PC-3 (cell line): ENCODE measurements around the gene GREB1L. TPM values are rescaled to one million over a fixed set of nuclear protein-coding genes. Genes with fewer than 3 reads are reported as not detected.

Source experiments
- ATAC-seq: fragments of 200-7000 bp; cut with Tn5 transposase; 2 replicates; pipeline ENCODE4 v1.9.1; 2020; ENCODE audit warnings: mild to moderate bottlenecking, moderate library complexity
- BruUV-seq: library from RNA; stranded (reverse); fragments of 400-500 nt; replicated peaks from 2 replicates; lab custom pipeline; 2021; lab: Mats Ljungman, UMichigan
- CTCF ChIA-PET: fragments of 300-600 bp; sonication (Branson Sonifier 250); formaldehyde crosslinking; loops from one replicate; lab custom pipeline; 2022; ENCODE audit warnings: antibody characterized with exemption; lab: Charles Lee
- POLR2A ChIA-PET: fragments of 300-600 bp; sonication (Branson Sonifier 250); formaldehyde crosslinking; loops from one replicate; lab custom pipeline; 2022; ENCODE audit warnings: antibody characterized with exemption; ENCODE audit not compliant: unreplicated experiment; lab: Charles Lee
- DNase-seq: peaks from one replicate; pipeline ENCODE4 v3.0.0-alpha.2; 2015
- H2AFZ ChIP-seq: fragments of 300-600 bp; sonication (generic); 2 replicates; pipeline ENCODE4 v1.6.0; 2016; ENCODE audit warnings: antibody characterized with exemption, low read length
- H3F3A ChIP-seq: fragments of 300-600 bp; sonication (generic); one replicate; pipeline ENCODE4 v1.6.0; 2017; ENCODE audit warnings: antibody characterized with exemption, low read length, control low read depth, mild to moderate bottlenecking; ENCODE audit not compliant: unreplicated experiment
- H3K27ac ChIP-seq: fragments of 300-600 bp; sonication (generic); 2 replicates; pipeline ENCODE4 v1.5.1; 2016; ENCODE audit warnings: mild to moderate bottlenecking, low read length
- H3K27me3 ChIP-seq: fragments of 300-600 bp; sonication (generic); 2 replicates; pipeline ENCODE4 v1.6.1; 2016; ENCODE audit warnings: low read length, mixed read lengths
- H3K36me3 ChIP-seq: fragments of 300-600 bp; sonication (generic); 2 replicates; pipeline ENCODE4 v1.6.1; 2016; ENCODE audit warnings: low read depth, mixed run types, low read length, mixed read lengths
- H3K4me1 ChIP-seq: fragments of 300-600 bp; sonication (generic); 2 replicates; pipeline ENCODE4 v1.5.1; 2016; ENCODE audit warnings: low read length; ENCODE audit not compliant: insufficient read depth
- H3K4me2 ChIP-seq: fragments of 300-600 bp; sonication (generic); 2 replicates; pipeline ENCODE4 v1.6.0; 2016; ENCODE audit warnings: low read length
- H3K4me3 ChIP-seq: fragments of 300-600 bp; sonication (generic); 2 replicates; pipeline ENCODE4 v1.5.1; 2016; ENCODE audit warnings: mild to moderate bottlenecking, low read length, mixed read lengths
- H3K79me2 ChIP-seq: fragments of 300-600 bp; sonication (generic); 2 replicates; pipeline ENCODE4 v1.6.1; 2017; ENCODE audit warnings: low read length, mixed read lengths
- H3K9ac ChIP-seq: fragments of 300-600 bp; sonication (generic); 2 replicates; pipeline ENCODE4 v1.6.0; 2016; ENCODE audit warnings: mild to moderate bottlenecking, low read length
- H3K9me2 ChIP-seq: fragments of 300-600 bp; sonication (generic); replicated peaks from 2 replicates; pipeline ENCODE4 v1.6.1; 2016; ENCODE audit warnings: mixed run types, low read length, mixed read lengths
- H3K9me3 ChIP-seq: fragments of 300-600 bp; sonication (generic); 2 replicates; pipeline ENCODE4 v1.6.1; 2016; ENCODE audit warnings: low read length, mixed read lengths
- H4K20me1 ChIP-seq: fragments of 300-600 bp; sonication (generic); 2 replicates; pipeline ENCODE4 v1.6.1; 2016; ENCODE audit warnings: low read length, mixed read lengths
- CTCF ChIP-seq: fragments of 300-600 bp; sonication (generic); conservative IDR thresholded peaks from 2 replicates; pipeline ENCODE4 v1.5.1; 2017; ENCODE audit warnings: antibody characterized with exemption, low read depth, mild to moderate bottlenecking, low read length
- EZH2 ChIP-seq: fragments of 300-600 bp; sonication (generic); IDR thresholded peaks from one replicate; pipeline ENCODE4 v1.6.1; 2017; ENCODE audit warnings: antibody characterized with exemption, mild to moderate bottlenecking, low read length; ENCODE audit not compliant: unreplicated experiment
- EZH2phosphoT487 ChIP-seq: fragments of 300-600 bp; sonication (generic); IDR thresholded peaks from 2 replicates; pipeline ENCODE4 v1.6.1; 2018; ENCODE audit warnings: mild to moderate bottlenecking, antibody characterized with exemption, low read length, borderline replicate concordance
- intact Hi-C: fragments of 100-400 bp; cut with micrococcal nuclease; formaldehyde crosslinking; loops from 2 replicates; pipeline ENCODE4 v1.9.0; 2023
- total RNA-seq: library from RNA; depleted of rRNA; stranded (reverse); fragments of >200 nt; gene quantifications from 2 replicates; pipeline ENCODE4 v1.2.3, GENCODE V29; 2014

The GREB1L gene
- total RNA-seq, 1 experiment from 2014 or later, result 10.3 TPM

- Histone ChIP-seq H2AFZ (peak overlapping the region; percentile 67), H3K79me2 (peaks cover 26% of the 10 kb centered on the region), H3K4me3 (peak overlapping the region; percentile 87), H3K9me2 (no peaks in the 10 kb centered on the region), H3K9me3 (no peaks in the 10 kb centered on the region), H4K20me1 (no peaks in the 10 kb centered on the region), H3K27ac (peak overlapping the region; percentile 44), H3K36me3 (no peaks in the 10 kb centered on the region), H3K4me2 (peak overlapping the region; percentile 93), H3K27me3 (no peaks in the 10 kb centered on the region), H3K9ac (peak overlapping the region; percentile 84), H3F3A (no peaks in the 10 kb centered on the region), H3K4me1 (peaks cover 16% of the 10 kb centered on the region)
- TSS peak; percentile 33 for BruUV-seq
- ATAC-seq (peak; percentile 23), DNase-seq (peak; percentile 38)
- no peak for TF ChIP-seq EZH2
- ChIA-PET CTCF (interaction anchor here (0.6 kb wide), 2 partner anchors 136 to 148 kb away, joined by 3 to 4 read pairs; no protein-coding TSS in a partner anchor), POLR2A (interaction anchor here (0.5 to 0.6 kb wide), 5 partner anchors 90 to 577 kb away, joined by 3 to 6 read pairs (median 4); no protein-coding TSS in a partner anchor)
- intact Hi-C loops, result loop anchor here (1.0 kb wide), 1 partner anchor 201 kb away; no protein-coding TSS in a partner anchor
Observed at GRCh38 chr18:21242780-21243401, 859 bp downstream of the GREB1L start.

DNA sequence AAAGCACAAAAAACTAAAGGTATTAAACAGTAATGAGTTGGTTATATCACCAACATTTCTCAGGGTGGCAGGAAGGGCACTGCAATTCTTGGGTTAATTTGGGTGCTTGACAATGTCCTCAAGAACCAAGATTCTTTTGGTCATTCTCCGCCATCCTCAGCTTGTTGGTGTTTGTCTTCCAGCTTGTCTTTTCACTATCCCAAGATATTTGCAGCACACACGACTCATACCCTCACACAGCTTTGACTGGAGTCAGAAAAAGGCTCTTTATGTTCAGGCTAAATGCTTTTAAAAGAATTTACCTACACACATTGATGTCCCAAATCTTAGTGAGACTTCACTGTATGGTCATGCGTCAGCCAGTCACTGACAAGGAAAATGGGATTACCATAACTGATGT is 12.5 kb downstream of the GREB1L start:
- intact Hi-C loops, result loop anchor here (10.0 kb wide), 2 partner anchors 50 to 80 kb away; no protein-coding TSS in a partner anchor
- no peak overlapping the region for H3K4me3 ChIP-seq
- H3K4me1 ChIP-seq, result no peaks in the 10 kb centered on the region; the same call in 1 of the 2 replicates
- H3K9ac ChIP-seq, result no peak overlapping the region
- no peaks in the 10 kb centered on the region for H3K79me2 ChIP-seq
- no peak overlapping the region for H2AFZ ChIP-seq
- H3K27ac ChIP-seq, result no peak overlapping the region
- no peak overlapping the region for H3K4me2 ChIP-seq
- no peaks in the 10 kb centered on the region for H3K9me3 ChIP-seq
- no peak for DNase-seq
- no peaks in the 10 kb centered on the region for H3K36me3 ChIP-seq
- H3K9me2 ChIP-seq, result no peaks in the 10 kb centered on the region
- CTCF ChIA-PET, result no interaction called here
- H4K20me1 ChIP-seq, result no peaks in the 10 kb centered on the region
- no TSS peak for BruUV-seq
- no peaks in the 10 kb centered on the region for H3K27me3 ChIP-seq
- no peaks in the 10 kb centered on the region for H3F3A ChIP-seq
- TF ChIP-seq EZH2 (no peak), EZH2phosphoT487 (no peak), CTCF (no peak)
- ATAC-seq, result no peak
- POLR2A ChIA-PET, result no interaction called here

GRCh38 chr18:21255211-21255610 is 13.2 kb downstream of the GREB1L start:
- no TSS peak for BruUV-seq
- no peaks in the 10 kb centered on the region for H3K79me2 ChIP-seq
- CTCF ChIA-PET, result no interaction called here

More at GRCh38 chr18:21255211-21255610, 13.2 kb downstream of the GREB1L start:
- intact Hi-C loops, result loop anchor here (10.0 kb wide), 2 partner anchors 50 to 80 kb away; no protein-coding TSS in a partner anchor
- Histone ChIP-seq H3K4me2 (no peak overlapping the region), H3K27me3 (no peaks in the 10 kb centered on the region), H2AFZ (no peak overlapping the region), H3K9me2 (no peaks in the 10 kb centered on the region), H3K4me1 (no peaks in the 10 kb centered on the region; the same call in 1 of the 2 replicates), H3K36me3 (no peaks in the 10 kb centered on the region), H3K9ac (no peak overlapping the region), H3K9me3 (no peaks in the 10 kb centered on the region), H4K20me1 (no peaks in the 10 kb centered on the region), H3K27ac (no peak overlapping the region), H3F3A (no peaks in the 10 kb centered on the region), H3K4me3 (no peak overlapping the region)
- POLR2A ChIA-PET, result no interaction called here
- no peak for TF ChIP-seq CTCF
- TF ChIP-seq EZH2phosphoT487, result no peak
- no peak for TF ChIP-seq EZH2
- DNase-seq, result no peak
- ATAC-seq, result no peak
